Measurements from ENCODE around the gene SPRR1A. TPM values are rescaled to one million over a fixed set of nuclear protein-coding genes. Genes with fewer than 3 reads are reported as not detected.

Gene SPRR1A
- total RNA-seq, 4 donors from 2014 or later = not detected

- 79% methylated on average over 2 of the region's 2 CpGs for WGBS
- Histone ChIP-seq H3K9me3 (no peaks in the 10 kb centered on the region), H3K4me1 (no peaks in the 10 kb centered on the region), H3K27me3 (no peaks in the 10 kb centered on the region), H3K27ac (replicated peaks in 1 of 4) (no peak overlapping the region), H3K4me3 (no peak overlapping the region), H3K36me3 (no peaks in the 10 kb centered on the region)
- intact Hi-C loops (cut with DNase I) = no loop called here
- DNase-seq (ENCODE audit: extremely low spot score) = no peak
- no peak for TF ChIP-seq EP300 (IDR thresholded peaks at IDR 0.05)
- no peak for TF ChIP-seq POLR2A (IDR thresholded peaks at IDR 0.05; ENCODE audit: low read depth)
Observed at GRCh38 chr1:152962876-152963415, 20.9 kb upstream of the SPRR1A start.

- no peak for TF ChIP-seq POLR2A (IDR thresholded peaks at IDR 0.05; ENCODE audit: low read depth)
- no peak for TF ChIP-seq CTCF (IDR thresholded peaks at IDR 0.05)
- no peak for TF ChIP-seq POLR2AphosphoS5 (IDR thresholded peaks at IDR 0.05)
- TF ChIP-seq EP300 (IDR thresholded peaks at IDR 0.05) = no peak
Observed at GRCh38 chr1:152964536-152964935, 19.3 kb upstream of the SPRR1A start.

GRCh38 chr1:152965853-152966252 lies 18.0 kb upstream of the SPRR1A start:
- TF ChIP-seq POLR2AphosphoS5 (IDR thresholded peaks at IDR 0.05) (no peak), POLR2A (IDR thresholded peaks at IDR 0.05; ENCODE audit: low read depth) (no peak), EP300 (IDR thresholded peaks at IDR 0.05) (no peak), CTCF (IDR thresholded peaks at IDR 0.05) (no peak)
- H3K4me1 ChIP-seq = no peaks in the 10 kb centered on the region
- no peak for DNase-seq (ENCODE audit: extremely low spot score)
- intact Hi-C loops (cut with DNase I) = no loop called here
- 79% methylated on average over 4 of the region's 4 CpGs for WGBS
- H3K4me3 ChIP-seq = no peak overlapping the region
- H3K36me3 ChIP-seq = no peaks in the 10 kb centered on the region
- H3K9me3 ChIP-seq = no peaks in the 10 kb centered on the region
- H3K27ac ChIP-seq (replicated peaks in 1 of 4) = no peak overlapping the region
- no peaks in the 10 kb centered on the region for H3K27me3 ChIP-seq

More at GRCh38 chr1:152964536-152964935, 19.3 kb upstream of the SPRR1A start:
- H3K27ac ChIP-seq (replicated peaks in 1 of 4) = no peak overlapping the region
- no peaks in the 10 kb centered on the region for H3K27me3 ChIP-seq
- no peak for DNase-seq (ENCODE audit: extremely low spot score)
- H3K4me3 ChIP-seq = no peak overlapping the region
- H3K9me3 ChIP-seq = no peaks in the 10 kb centered on the region
- no peaks in the 10 kb centered on the region for H3K36me3 ChIP-seq
- WGBS = 69% methylated on average over 1 of the region's 1 CpG
- no peaks in the 10 kb centered on the region for H3K4me1 ChIP-seq
- intact Hi-C loops (cut with DNase I) = no loop called here

- intact Hi-C loops (cut with DNase I) = no loop called here
- no peak for DNase-seq (ENCODE audit: extremely low spot score)
- Histone ChIP-seq H3K9me3 (no peaks in the 10 kb centered on the region), H3K4me1 (no peaks in the 10 kb centered on the region), H3K4me3 (no peak overlapping the region), H3K36me3 (no peaks in the 10 kb centered on the region), H3K27ac (replicated peaks in 1 of 4) (no peak overlapping the region), H3K27me3 (no peaks in the 10 kb centered on the region)
- WGBS = 88% methylated on average over 7 of the region's 7 CpGs
- TF ChIP-seq POLR2AphosphoS5 (IDR thresholded peaks at IDR 0.05) (no peak), POLR2A (IDR thresholded peaks at IDR 0.05; ENCODE audit: low read depth) (no peak), CTCF (IDR thresholded peaks at IDR 0.05) (no peak), EP300 (IDR thresholded peaks at IDR 0.05) (no peak)
Observed at GRCh38 chr1:152967201-152967600, 16.7 kb upstream of the SPRR1A start.

GRCh38 chr1:152968248-152968647 lies 15.6 kb upstream of the SPRR1A start:
- H3K9me3 ChIP-seq = no peaks in the 10 kb centered on the region
- DNase-seq (ENCODE audit: extremely low spot score) = no peak
- intact Hi-C loops (cut with DNase I) = no loop called here
- no peaks in the 10 kb centered on the region for H3K36me3 ChIP-seq
- TF ChIP-seq POLR2AphosphoS5 (IDR thresholded peaks at IDR 0.05) (no peak), CTCF (IDR thresholded peaks at IDR 0.05) (no peak), EP300 (IDR thresholded peaks at IDR 0.05) (no peak), POLR2A (IDR thresholded peaks at IDR 0.05; ENCODE audit: low read depth) (no peak)
- H3K4me1 ChIP-seq = no peaks in the 10 kb centered on the region
- no peaks in the 10 kb centered on the region for H3K27me3 ChIP-seq
- no peak overlapping the region for H3K4me3 ChIP-seq
- no peak overlapping the region for H3K27ac ChIP-seq (replicated peaks in 1 of 4)
- WGBS = 69% methylated on average over 2 of the region's 2 CpGs

Measured in esophagus muscularis mucosa (tissue), 4 donors.